Islet precursor cell (in vitro differentiated cells): ENCODE data around the gene EFCAB6.

Experiments used
- DNase-seq: peaks from one replicate; pipeline ENCODE4 v3.0.0-alpha.2; 2018

The EFCAB6 gene

GRCh38 chr22:43812149-43812842 is at the start of gene EFCAB6:
EFCAB6 (minus strand) TSS chr22:43812305; CDS start chr22:43782318, 29,987 bp downstream.
- DNase-seq = peak; percentile 95

DNA sequence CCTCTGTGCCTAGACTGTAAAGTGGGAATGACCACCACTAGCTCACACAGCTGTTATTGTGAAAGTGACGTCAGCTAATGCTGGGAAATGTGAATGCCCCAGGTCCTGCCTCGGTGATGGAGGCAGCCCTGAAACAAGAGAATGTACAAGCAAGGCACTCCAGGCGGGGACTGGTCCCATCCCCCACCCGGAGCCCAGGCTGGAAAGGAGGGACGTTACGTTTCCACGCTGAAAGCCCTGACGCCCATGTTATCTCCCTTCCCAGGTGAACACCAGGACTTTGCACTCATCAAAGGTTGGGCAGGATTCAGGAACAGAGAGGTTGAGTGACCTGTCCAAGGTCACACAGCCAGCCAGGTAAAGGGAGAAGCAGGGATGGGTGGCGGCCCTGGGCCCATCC is 49.4 kb upstream of the EFCAB6 start:
- DNase-seq = no peak

DNA sequence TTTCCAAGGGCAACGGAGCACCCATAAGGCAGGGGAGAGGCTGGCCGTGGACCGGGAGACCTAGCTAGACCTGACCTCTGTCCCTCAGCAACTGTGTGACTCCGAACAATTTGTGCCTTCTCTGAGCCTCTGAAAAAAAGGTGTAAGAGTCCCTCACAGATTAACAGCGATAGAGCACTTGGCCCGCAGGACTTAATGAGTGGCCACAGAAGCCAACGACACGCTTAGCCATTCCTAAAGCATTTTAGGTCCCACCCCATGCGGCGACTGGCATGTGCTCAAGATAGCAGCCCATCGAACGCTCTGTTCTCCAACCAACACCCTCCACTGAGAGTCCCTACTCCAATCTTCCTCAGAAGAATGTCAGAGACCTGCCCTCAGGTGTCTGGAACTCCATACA is 48.7 kb upstream of the EFCAB6 start:
- no peak for DNase-seq

GRCh38 chr22:43860126-43860525 is 48.0 kb upstream of the EFCAB6 start:
- no peak for DNase-seq

- DNase-seq = no peak
Observed at GRCh38 chr22:43859621-43860020, 47.5 kb upstream of the EFCAB6 start.

DNA sequence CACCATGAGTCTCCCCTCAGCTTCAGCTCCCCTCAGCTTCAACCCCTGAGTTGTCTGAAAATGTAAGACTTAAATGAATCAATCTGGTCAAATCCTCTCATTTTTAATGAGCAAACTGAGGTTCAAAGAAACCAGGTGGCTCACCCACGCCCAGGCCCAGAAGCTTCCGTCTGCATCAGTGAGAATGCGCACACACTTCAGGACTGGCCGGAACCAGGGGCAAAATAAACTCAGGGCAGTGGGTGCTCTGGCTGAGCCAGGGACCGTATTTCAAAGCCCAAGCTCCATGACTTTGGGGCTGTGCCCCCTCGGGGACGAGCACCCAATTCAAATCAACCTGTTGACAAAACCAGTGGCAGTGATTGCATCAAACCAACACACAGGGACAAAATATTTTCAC is 47.1 kb upstream of the EFCAB6 start:
- DNase-seq = no peak

- no peak for DNase-seq
Observed at GRCh38 chr22:43858156-43858895, 46.2 kb upstream of the EFCAB6 start.

GRCh38 chr22:43857367-43857766 is 45.3 kb upstream of the EFCAB6 start:
- DNase-seq = no peak

GRCh38 chr22:43855431-43855830 is 43.3 kb upstream of the EFCAB6 start:
- DNase-seq = no peak

GRCh38 chr22:43854786-43855271 is 42.7 kb upstream of the EFCAB6 start:
- DNase-seq = no peak

GRCh38 chr22:43854121-43854785 is 42.1 kb upstream of the EFCAB6 start:
- DNase-seq = no peak

- DNase-seq = no peak
Observed at GRCh38 chr22:43853328-43853931, 41.3 kb upstream of the EFCAB6 start.

GRCh38 chr22:43852573-43853327 is 40.6 kb upstream of the EFCAB6 start:
- DNase-seq = no peak

- no peak for DNase-seq
Observed at GRCh38 chr22:43851979-43852307, 39.8 kb upstream of the EFCAB6 start.

DNA sequence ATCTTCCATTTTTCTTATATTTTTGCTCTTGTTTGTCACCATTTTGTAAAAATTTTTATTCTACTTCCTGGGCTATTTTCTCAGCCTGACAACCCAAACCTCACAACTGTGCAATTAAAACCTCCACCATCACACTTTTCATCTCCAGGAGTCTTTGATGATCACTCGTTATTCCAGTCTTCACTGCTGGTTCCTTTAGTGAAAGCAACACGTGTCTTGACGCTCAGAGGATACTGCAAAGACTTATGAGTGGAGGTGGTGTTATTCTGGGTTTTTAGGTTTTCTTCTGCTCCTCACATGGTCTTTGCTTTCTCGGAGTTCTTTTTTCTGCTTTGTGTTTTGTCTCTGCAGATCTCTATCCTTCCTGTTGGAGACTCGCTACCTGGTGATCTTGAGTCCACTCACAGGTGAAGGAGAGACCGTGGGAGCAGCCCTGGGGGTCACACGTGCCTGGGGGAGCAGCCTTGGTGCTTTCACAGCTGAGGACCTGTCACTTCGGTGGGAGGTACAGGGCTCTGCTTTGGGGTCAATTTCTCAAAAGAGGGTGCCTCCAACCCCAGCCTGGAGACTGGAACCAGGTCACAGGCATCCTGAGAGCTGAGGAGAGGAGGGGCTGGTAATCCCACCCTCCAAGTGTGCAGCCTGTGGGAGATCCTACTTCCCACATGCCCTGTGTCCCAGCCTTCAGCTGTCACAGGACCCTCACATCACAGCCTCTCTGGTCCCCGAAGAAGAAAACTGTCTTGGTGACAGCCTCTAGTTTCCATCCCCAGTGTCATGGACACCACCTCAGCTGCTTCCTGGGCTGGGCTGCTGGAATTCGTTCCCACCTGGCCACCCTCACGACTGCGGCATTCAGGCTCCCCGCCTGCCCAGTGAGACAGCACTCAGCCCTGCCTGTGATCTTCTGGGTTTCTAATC is 39.2 kb upstream of the EFCAB6 start:
- DNase-seq = peak; percentile 27

DNA sequence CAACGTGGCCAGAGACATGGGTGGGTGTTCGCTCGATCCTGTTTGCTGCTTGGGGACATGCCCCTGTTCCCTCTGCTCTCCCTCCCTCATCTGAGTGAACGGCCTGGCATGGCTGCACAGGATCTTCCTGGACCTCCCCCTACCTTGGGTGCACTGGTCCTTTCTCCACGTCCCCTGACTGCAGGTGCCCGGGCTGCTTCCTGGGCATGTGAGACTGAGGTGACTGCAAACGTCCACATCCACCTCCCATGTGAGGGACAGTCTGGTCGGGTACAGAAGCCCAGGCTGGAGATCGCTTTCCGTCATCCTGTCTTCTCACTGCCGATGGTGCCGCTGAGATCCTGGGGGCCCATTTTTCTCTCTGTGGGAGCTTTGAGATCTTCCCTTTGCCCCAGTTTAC is 38.4 kb upstream of the EFCAB6 start:
- DNase-seq = peak; percentile 39

GRCh38 chr22:43849731-43850130 is 37.6 kb upstream of the EFCAB6 start:
- no peak for DNase-seq

DNA sequence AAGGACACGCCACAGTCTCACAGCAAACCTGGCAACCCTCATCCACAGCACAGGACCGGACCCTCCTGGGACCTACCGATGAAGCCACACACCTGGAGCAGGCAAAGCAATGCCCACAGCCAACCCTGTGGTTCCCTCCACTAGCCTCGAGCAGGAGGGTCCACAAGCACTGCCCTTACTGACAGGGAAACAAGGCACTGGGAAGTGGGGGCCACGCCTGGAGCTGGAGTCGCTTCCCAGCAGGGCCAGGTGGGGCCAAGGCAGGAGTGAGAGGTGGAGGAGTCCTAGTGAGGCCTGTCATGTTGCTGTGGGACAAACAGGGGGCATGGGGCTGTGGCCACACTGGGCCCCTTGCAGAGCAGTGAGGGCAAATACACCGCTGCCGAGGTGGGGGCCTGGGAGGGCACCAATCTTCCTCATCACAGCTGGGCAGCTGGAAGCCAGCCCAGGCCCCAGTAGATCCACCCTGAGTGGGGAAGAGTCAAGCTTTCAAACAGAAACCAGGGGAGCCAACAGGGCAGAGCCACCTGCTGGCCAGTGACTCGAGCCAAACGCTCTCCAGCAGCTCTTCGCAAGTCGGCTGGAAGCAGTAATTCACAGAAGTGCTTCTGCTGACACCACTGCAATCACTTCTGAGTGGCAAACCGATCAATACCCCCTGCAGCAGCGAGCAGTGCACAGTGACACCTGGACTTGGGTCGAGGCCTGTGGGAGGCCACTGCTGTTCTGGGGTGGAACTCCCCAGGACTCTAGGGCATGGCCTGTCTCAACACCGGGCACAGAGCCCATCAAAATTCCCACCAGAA is 36.5 kb upstream of the EFCAB6 start:
- no peak for DNase-seq

DNA sequence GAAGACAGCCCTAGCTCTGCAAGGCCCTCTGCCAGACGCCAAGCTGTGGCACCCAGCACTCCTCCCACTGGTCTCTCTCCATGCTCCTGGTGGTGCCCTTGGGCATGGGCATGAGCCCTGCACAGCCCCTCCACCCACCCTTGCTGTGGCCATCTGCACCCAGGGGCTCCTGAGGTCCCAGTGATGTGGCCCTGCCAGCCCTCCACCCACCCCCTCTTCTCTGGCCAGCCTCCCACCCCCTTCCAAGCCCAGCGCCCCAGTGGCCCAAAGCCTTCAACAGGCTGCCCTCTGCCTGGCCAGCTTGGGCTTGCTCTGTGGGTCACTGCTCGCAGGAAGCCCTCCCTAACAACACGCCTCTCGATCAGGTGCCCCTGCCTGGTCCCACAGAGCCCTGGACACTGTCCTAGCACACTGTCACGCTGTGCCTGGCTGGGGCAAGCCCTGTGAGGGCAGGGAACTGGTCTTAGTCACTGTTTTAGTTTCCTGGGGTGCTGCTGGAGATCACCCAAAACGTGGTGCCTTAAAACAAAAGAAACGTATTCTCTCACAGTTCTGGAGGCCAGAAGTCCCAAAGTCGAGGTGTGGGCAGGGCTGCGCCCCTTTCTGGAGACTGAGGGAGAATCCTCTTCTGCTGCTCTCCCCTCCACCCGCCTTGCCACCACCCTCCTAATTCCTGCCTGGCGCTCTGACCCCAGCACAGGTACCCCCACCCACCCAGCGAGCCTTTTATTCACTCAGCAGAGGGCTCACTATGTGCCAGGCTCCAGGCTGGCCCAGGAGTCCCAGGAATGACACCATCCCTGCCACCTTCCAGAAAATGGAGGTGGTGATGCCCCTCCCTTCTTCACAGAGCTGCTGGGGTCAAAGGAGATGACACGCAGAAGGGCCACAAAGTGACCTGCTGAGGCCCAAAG is 35.5 kb upstream of the EFCAB6 start:
- no peak for DNase-seq

- no peak for DNase-seq
Observed at GRCh38 chr22:43846966-43847365, 34.9 kb upstream of the EFCAB6 start.
